ENCODE results near the gene ATG16L1. TPM values are rescaled to one million over a fixed set of nuclear protein-coding genes. Genes with fewer than 3 reads are reported as not detected.

Gene ATG16L1
- polyA plus RNA-seq, 1 donor (not counting 4 experiments of a cell fraction or from before 2014, with no cell fraction given): 38.5 TPM

- H3K27ac ChIP-seq (ENCODE audit: control insufficient read depth, insufficient read depth, low read length): no peak overlapping the region
- no peak overlapping the region for H3K4me2 ChIP-seq (ENCODE audit: control insufficient read depth, extremely low read depth, insufficient read depth, low read depth, low read length)
- H3K79me2 ChIP-seq (ENCODE audit: control insufficient read depth, insufficient read depth, low read length): no peaks in the 10 kb centered on the region
- no peaks in the 10 kb centered on the region for H3K27me3 ChIP-seq (ENCODE audit: control insufficient read depth, extremely low read depth, insufficient read depth, low read length)
- H3K36me3 ChIP-seq (ENCODE audit: control insufficient read depth in 2 of 2, extremely low read depth in 1 of 2, insufficient read depth in 2 of 2, low read length in 2 of 2): no peaks in the 10 kb centered on the region
- no peak overlapping the region for H3K4me3 ChIP-seq (ENCODE audit: control insufficient read depth in 2 of 3, extremely low read depth in 1 of 3, insufficient read depth in 2 of 3, low read depth in 1 of 3, low read length in 3 of 3)
- H3K9ac ChIP-seq (ENCODE audit: control insufficient read depth, extremely low read depth, insufficient read depth, low read length): no peak overlapping the region
- no peak for DNase-seq (ENCODE audit: low read depth, low spot score)
- H4K20me1 ChIP-seq (ENCODE audit: control insufficient read depth, extremely low read depth, insufficient read depth, low read length): no peaks in the 10 kb centered on the region
- H3K4me1 ChIP-seq (ENCODE audit: control insufficient read depth, extremely low read depth, insufficient read depth, low read length): no peaks in the 10 kb centered on the region
- H2AFZ ChIP-seq (ENCODE audit: control insufficient read depth, low read length): no peak overlapping the region
- dilution Hi-C loops (cut with MboI; ENCODE audit: extremely low pct_ligation_motif_present, low sequenced_read_pairs): no loop called here
- no peaks in the 10 kb centered on the region for H3K9me1 ChIP-seq (ENCODE audit: control insufficient read depth, extremely low read depth, insufficient read depth, low read length)
- TF ChIP-seq, protein P1, sequence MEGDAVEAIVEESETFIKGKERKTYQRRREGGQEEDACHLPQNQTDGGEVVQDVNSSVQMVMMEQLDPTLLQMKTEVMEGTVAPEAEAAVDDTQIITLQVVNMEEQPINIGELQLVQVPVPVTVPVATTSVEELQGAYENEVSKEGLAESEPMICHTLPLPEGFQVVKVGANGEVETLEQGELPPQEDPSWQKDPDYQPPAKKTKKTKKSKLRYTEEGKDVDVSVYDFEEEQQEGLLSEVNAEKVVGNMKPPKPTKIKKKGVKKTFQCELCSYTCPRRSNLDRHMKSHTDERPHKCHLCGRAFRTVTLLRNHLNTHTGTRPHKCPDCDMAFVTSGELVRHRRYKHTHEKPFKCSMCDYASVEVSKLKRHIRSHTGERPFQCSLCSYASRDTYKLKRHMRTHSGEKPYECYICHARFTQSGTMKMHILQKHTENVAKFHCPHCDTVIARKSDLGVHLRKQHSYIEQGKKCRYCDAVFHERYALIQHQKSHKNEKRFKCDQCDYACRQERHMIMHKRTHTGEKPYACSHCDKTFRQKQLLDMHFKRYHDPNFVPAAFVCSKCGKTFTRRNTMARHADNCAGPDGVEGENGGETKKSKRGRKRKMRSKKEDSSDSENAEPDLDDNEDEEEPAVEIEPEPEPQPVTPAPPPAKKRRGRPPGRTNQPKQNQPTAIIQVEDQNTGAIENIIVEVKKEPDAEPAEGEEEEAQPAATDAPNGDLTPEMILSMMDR (optimal IDR thresholded peaks at IDR 0.05 in 1 of 3, IDR thresholded peaks at IDR 0.05 in 1 of 3, conservative IDR thresholded peaks at IDR 0.05 in 1 of 3; ENCODE audit: extremely low read depth in 1 of 3, insufficient read depth in 2 of 3, low read length in 3 of 3): no peak
- TF ChIP-seq EZH2 (IDR thresholded peaks at IDR 0.05; ENCODE audit: low read length): no peak
- no peaks in the 10 kb centered on the region for H3K9me3 ChIP-seq (ENCODE audit: control insufficient read depth, low read depth, low read length)
- no peak for FAIRE-seq
Measured at GRCh38 chr2:233218836-233219235, 32.6 kb upstream of the ATG16L1 start.

DNA sequence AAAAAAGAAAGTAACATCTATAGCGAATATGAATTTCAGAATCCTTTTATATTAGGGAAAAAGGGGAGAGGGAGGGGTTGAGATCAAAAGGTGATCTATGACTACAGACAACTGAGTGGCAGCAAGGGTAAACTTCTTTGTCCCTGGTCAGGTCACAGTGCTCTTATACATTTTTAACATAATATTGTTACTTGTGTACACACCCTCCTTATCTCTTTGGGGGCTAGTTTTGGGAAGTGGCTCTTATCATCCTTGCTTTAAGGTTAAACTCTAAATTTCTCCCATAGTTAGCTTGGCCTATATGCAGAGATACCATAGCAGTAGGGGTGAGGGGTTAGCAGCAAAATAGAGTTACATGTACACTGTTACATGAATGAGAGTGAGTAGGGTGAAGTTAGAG, 31.6 kb upstream of the ATG16L1 start:
- no peaks in the 10 kb centered on the region for H3K9me3 ChIP-seq (ENCODE audit: control insufficient read depth, low read depth, low read length)
- no peak overlapping the region for H3K27ac ChIP-seq (ENCODE audit: control insufficient read depth, insufficient read depth, low read length)
- H4K20me1 ChIP-seq (ENCODE audit: control insufficient read depth, extremely low read depth, insufficient read depth, low read length): no peaks in the 10 kb centered on the region
- no peaks in the 10 kb centered on the region for H3K36me3 ChIP-seq (ENCODE audit: control insufficient read depth in 2 of 2, extremely low read depth in 1 of 2, insufficient read depth in 2 of 2, low read length in 2 of 2)
- H3K4me3 ChIP-seq (ENCODE audit: control insufficient read depth in 2 of 3, extremely low read depth in 1 of 3, insufficient read depth in 2 of 3, low read depth in 1 of 3, low read length in 3 of 3): no peak overlapping the region
- FAIRE-seq (no peak), DNase-seq (ENCODE audit: low read depth, low spot score) (no peak)
- TF ChIP-seq, protein P1 (optimal IDR thresholded peaks at IDR 0.05 in 1 of 3, IDR thresholded peaks at IDR 0.05 in 1 of 3, conservative IDR thresholded peaks at IDR 0.05 in 1 of 3; ENCODE audit: extremely low read depth in 1 of 3, insufficient read depth in 2 of 3, low read length in 3 of 3): no peak
- TF ChIP-seq EZH2 (IDR thresholded peaks at IDR 0.05; ENCODE audit: low read length): no peak
- no peaks in the 10 kb centered on the region for H3K27me3 ChIP-seq (ENCODE audit: control insufficient read depth, extremely low read depth, insufficient read depth, low read length)
- H3K4me1 ChIP-seq (ENCODE audit: control insufficient read depth, extremely low read depth, insufficient read depth, low read length): no peaks in the 10 kb centered on the region
- no peaks in the 10 kb centered on the region for H3K79me2 ChIP-seq (ENCODE audit: control insufficient read depth, insufficient read depth, low read length)
- no peak overlapping the region for H3K4me2 ChIP-seq (ENCODE audit: control insufficient read depth, extremely low read depth, insufficient read depth, low read depth, low read length)
- no peaks in the 10 kb centered on the region for H3K9me1 ChIP-seq (ENCODE audit: control insufficient read depth, extremely low read depth, insufficient read depth, low read length)
- no peak overlapping the region for H2AFZ ChIP-seq (ENCODE audit: control insufficient read depth, low read length)
- no peak overlapping the region for H3K9ac ChIP-seq (ENCODE audit: control insufficient read depth, extremely low read depth, insufficient read depth, low read length)
- dilution Hi-C loops (cut with MboI; ENCODE audit: extremely low pct_ligation_motif_present, low sequenced_read_pairs): no loop called here

Data from keratinocyte (primary cell).